GM19023 (cell line): ENCODE results near the gene SH3RF3.

Experiments used
- ATAC-seq: cut with Tn5 transposase; IDR thresholded peaks from one replicate; pipeline ENCODE4 v1.9.1; 2021; ENCODE audit warnings: mild to moderate bottlenecking, moderate library complexity; ENCODE audit not compliant: unreplicated experiment

Gene SH3RF3

DNA sequence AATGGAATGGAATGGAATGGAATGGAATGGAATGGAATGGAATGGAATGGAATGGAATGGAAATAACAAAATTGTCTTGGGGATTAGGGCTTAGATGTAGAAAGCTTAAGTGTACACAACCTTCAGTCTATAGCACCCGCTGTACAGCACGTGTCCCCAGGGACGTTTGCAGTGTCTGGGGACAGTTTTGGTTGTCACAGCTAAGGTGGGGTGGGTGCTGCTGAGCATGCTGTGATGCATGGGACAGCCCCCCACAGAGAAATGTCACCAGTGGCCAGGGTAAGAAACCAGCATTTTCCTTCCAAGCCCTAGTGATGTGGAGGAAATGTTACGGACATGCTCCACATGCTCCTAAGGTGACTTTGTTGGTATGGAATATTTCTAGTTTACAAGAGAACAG is 70.8 kb downstream of the SH3RF3 start:
- no peak for ATAC-seq

DNA sequence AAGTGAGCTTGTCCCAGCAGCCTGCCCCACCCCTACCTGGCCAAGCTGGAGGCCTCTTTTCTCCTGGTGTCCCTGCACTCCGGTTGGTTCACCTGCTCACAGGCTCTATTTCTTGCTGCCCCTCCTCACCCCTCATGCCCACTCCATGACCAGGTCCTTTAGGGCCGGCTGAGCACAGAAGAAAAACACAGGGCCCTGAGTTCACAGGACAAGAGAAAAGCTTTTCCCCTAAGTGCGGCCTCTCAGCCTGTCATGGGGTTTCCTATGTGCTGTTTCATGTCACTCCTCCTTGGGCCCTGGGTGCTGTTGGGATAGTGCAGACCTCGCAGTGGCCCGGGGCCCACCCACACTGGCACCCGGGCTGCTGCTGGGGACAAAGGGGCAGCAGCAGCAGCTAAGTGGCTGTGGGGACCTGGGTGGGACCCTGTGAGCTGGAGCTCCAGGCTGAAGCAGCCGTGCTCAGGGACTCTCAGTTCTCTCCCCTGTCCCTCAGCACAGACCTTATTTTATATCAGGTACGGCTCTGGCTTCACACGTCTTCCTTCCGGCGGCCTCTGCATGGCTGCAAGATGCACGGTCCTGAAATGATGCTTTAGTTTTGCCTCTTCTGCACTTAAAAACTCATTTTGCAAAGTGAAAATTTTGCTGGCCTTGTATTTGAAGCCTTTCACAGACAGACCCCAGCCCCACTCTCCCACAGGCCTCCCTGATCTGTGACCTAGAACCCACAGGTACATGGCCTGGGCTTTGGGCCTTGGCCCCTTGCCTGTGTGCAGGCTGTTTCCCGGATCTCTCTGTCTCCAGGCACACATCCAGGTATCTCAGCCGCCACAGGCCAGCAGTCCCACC is 71.8 kb downstream of the SH3RF3 start:
- no peak for ATAC-seq

DNA sequence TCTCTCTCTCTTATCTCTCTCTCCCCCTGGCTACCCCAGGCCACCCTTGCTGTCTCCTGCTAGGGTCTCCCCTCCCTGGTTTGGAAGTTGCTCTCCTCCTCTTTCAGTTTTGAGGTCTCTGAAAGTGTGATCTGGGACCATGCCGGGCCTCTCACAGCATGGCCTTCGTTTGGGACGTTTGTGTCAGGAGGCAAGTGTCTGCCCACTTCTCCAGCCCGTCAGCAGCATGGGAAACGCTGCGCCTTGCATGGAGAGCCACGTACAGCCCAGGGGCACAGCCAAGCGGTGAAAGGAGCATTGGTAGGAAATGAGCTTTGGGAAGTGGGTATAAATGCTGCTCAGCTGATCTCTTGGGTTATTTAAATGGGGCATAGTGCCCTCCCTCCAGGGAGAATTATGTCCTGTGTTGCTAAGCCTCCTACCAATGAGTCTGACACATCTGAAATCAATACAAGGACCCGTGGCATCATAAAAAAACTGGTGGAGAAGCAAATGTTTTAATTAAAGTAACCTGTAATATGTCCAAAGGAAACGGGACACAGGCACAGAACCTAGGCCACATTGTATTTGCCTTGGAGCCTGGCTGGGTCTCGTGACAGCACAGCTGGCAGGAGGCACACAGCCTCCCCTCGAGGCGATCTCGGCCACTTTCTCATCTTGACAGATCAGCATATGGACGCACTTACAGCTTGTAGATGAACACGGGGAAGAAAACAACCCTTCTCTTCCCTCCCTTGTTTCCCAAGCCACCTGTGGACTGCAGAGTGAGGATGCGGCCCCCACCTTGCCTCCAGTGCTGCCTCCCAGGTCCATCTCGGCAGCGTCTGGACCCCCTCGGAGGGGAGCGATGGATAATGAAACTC is 72.7 kb downstream of the SH3RF3 start:
- ATAC-seq, result no peak

DNA sequence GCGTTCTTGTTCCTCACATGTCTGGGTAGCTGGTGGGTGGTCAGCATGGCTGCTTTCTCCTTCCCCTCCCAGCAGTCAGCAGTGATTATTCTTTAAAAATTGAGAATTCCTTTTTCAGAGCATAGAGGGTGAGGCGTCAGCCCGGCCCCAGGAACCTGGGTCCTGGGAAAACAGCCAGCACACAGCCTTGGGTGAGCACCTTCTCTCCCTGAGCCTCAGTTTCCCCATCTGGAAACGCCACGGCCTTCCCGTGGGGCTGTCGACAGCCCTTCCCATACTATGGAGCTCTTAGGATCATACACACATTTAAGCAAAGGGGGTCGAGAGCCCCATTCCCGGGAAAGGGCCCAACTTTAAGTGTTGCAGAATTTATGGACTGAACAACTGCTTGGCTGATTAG is 73.5 kb downstream of the SH3RF3 start:
- no peak for ATAC-seq

DNA sequence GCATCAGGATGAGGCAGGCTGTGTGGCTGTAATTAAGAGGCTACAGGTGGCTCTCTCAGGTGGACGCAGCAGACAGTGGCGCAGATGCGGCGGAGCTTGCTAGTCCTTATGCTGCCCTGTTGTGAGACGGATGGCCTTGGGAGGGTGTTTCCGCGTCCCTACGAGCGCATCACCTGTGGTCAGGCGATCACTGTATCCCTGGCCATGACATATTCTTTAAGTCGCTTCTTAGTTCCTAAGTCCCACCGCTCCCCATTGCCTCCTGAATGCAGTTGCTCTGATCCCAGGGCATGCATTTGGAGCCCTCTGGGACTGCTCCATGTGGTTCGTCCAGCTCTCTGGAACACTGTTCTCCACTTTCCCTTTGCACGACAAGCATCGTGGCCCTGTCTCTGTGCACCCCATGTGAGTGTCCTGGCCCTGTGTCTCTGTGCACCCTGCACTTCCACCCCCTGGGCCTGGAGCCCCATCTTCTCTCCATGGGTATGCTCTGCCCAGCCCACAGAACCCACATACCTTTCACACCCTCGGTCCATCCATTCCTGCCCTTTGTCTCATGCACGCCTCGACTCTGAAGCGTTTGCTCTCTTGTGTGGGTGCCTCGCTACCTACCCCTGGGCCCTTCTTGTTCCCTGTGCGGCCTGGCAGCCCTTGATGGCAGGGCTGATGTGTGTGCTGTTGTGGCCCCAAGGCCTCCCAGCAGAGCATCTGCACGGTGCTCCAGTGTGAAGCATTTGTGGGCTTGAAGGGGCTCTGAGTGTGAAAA is 74.4 kb downstream of the SH3RF3 start:
- ATAC-seq, result no peak

DNA sequence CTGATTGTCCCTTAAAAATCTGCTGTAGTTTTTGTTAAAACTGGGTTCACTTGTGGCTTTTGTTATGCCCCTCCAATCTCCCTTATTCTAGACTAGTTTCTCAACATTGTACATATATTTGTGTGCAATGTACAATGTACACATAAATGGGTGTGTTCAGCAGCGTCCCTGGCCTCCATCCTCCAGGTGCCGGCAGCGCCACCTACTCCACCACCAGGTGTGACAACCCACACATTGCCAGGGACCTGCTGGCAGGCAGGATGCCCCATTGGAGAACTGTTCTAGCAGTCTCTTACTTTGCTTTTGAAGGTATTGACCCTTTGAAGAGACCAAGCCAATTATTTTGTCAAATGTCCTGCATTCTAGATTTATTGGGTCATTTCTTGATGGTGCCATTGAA is 75.4 kb downstream of the SH3RF3 start:
- ATAC-seq, result no peak

DNA sequence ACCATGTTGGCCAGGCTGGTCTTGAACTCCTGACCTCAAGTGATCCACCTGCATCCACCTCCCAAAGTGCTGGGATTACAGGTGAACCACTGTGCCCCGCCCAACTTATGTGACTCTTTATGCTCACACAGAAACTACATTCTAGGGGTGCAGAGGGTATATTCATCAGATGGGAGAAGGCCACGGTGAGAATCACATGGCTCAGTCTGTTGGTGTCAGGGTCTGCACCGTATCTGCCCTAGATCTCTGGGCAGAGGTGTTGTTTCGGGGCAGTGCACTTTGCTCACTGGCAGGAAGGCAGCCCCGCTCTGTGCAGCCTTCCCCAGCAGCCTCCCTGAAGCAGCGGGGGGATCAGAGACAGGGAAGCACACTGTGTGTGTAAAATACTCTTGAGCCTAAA is 76.4 kb downstream of the SH3RF3 start:
- no peak for ATAC-seq

DNA sequence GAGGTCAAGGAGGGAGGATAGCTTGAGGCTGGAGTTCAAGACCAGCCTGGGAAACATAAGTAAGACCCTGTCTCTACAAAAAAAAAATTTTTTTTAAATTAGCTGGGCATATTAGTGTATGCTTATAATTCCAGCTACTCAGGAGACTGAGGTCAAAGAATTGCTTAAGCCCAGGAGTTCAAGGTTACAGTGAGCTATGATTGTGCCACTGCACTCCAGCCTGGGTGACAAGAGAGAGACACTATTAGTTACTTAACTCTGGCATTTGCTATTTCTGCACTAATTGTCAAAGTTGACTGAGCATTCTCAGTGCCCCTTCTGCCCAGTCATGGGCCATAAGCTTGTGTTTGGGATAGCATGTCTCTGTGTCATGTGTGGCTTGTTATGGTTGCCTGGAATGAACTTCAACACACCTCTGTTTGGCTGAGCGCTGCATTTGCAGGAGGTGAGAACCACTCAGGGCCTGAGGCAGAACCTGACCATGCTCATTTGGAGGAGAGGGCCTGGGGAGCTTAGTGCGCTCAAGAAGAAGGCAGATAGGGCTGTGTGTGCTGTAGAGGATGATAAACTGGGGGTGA is 77.7 kb downstream of the SH3RF3 start:
- no peak for ATAC-seq

DNA sequence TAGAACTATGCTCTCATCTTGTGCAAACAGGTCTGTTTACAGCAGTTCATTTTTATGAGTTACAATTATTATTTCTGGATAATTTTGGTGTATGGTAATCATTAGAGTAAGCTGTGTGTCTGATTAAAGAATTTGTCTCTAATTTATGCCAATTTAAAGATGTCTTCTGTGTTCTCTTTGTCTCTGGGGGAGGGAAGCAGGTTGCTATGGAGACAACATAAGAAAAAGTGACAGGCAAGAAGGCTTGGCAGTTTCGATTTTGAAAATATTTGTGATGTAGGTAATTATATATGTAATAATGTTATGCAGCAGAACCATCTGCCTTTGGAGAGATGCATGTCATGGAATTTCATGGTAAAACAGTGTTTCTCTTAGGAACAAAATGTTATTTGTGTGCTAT is 78.2 kb downstream of the SH3RF3 start:
- ATAC-seq, result no peak

DNA sequence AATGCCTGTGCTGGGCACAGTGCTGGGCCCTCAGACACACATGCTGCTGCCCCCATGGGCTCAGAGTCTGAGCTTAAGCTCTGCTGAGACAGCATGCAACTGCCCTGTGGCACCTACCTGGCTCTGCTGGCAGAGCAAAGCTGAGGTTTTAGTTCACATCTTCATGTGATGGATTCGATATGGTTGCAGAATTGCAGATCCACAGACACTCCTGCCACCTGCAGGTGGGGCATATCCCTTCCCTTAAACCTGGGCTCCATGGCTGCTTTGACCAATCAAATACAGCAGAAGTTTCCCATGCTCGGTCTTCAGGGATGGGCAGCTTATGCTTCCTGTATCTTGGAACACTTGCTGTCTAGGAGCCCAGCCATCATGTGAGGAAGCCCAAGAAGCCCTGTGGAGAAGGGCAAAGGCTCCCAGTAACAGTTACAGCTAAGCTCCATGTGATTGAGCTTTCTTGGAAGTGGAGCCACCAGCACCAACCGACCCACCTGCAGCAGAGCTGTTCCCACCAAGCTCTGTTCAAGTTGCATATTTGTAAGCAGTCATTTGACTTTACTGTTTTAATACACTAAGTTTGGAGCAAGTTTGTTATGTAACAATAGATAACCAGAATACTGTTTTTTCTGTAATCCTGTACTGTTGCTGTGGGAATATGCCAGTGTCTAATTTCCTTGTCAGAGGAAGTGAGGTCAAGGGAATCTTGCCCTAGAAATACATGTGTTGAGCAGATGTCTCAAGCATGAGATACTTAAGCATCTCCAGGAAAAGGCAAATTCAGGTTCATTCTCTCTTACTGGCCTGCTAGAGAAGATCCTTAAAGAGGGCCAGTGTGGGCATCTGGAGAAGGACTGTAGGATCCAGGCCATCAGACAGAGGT is 79.3 kb downstream of the SH3RF3 start:
- no peak for ATAC-seq

DNA sequence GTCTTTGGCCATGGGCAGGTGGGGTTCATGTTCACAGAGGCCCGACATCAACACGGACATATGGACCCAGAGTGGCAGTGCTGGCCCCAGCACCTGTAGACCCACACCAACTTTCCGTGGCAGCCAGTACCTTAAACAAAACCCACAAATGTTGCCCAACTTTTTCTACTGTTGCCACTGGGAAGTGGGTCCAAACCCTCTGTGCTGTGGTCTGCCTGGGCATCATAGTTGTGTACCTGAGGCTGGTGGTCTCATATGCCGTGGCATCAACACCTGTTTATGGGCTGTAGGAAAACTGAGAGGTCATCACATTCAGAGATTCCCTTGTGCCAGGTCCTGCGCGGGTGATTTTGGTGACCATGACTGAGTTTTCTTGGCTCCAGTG is 79.9 kb downstream of the SH3RF3 start:
- ATAC-seq, result no peak

DNA sequence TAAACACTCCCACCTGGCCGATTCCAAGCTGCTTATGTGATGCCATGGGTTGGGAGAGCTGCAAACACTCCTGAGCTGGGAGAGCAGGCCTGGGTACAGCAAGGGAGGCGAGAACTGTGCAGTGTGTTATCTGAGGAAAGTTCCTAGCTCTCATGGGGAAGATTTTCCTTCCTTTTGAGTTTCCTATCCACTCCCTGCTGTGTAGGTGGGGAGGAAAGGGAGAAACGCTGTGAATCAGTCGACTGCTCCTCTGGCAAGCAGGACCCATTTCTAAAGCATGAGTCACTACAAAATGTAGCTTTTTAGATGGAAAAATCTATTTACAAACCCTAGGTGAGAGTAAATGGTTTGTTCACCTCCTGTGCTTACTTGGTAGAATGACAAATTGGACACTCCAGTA is 80.4 kb downstream of the SH3RF3 start:
- no peak for ATAC-seq

DNA sequence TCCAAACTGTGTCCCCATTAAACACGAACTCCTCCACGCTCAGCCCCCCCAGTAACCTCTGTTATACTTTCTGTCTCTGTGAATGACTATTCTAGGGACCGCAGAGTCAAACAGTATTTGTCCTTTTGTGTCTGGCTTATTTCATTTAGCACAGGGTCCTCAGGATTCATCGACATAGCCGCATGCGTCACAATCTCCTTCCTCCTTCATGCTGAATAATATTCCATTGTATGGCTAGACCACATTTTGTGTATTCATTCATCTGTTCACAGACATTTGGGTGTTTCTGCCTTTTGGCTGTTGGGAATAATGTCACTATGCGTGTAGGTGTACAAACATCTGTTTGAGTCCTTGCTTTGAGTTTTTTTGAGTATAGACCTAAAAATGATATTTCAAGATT is 80.9 kb downstream of the SH3RF3 start:
- ATAC-seq, result no peak

DNA sequence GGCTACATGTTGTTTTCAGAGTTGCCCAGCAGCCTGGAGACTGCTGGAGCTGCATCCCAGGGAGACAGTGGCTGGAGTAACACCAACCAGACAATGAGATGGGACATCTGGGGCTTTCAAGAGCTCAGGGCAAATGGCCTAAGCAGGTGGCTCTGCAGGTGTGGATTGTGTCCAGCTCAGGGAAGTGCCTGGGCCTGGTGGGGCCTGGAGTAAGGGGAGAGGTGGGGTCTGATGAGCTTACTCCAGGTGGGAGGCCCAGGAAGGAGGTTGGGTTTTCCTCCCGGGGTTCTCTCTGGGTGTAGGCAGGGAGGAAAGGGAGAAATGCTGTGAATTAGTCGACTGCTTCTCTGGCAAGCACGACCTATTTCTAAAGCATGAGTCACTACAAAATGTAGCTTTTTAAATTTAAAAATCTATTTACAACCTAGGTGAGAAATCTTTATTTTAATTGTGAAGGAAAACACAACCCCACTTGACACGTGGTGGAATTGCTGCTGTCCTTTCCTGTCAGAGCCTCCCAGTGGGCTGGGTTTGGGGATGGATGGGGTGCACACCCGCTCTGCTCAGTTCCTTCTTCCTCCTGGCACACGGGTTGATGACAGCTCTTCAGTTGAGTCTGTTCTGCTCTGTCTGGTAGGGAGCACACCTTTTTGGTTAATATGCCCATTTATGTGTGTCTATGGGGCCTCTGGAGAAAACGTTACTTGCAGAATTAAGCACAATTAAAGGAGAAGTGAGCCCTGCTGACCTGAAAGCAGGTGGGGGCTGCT is 81.6 kb downstream of the SH3RF3 start:
- ATAC-seq, result no peak

DNA sequence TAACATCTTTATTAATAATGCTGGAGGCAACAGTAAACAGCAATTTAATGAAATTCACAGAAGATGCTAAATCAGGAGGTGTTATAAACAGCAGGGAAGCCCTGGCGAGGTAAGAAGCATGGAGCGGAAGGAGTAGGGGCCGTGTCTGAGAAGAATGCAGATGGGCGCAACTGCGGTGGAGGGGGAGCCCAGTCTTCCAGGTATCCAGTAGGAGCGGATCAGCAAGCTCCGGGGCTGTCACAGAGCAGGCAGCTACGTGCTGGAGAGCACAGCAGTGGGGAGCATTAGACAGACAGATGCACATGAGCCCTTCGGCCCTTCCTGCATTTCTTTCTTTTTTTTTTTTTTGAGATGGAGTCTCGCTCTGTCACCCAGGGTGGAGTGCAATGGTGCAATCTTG is 82.3 kb downstream of the SH3RF3 start:
- no peak for ATAC-seq

DNA sequence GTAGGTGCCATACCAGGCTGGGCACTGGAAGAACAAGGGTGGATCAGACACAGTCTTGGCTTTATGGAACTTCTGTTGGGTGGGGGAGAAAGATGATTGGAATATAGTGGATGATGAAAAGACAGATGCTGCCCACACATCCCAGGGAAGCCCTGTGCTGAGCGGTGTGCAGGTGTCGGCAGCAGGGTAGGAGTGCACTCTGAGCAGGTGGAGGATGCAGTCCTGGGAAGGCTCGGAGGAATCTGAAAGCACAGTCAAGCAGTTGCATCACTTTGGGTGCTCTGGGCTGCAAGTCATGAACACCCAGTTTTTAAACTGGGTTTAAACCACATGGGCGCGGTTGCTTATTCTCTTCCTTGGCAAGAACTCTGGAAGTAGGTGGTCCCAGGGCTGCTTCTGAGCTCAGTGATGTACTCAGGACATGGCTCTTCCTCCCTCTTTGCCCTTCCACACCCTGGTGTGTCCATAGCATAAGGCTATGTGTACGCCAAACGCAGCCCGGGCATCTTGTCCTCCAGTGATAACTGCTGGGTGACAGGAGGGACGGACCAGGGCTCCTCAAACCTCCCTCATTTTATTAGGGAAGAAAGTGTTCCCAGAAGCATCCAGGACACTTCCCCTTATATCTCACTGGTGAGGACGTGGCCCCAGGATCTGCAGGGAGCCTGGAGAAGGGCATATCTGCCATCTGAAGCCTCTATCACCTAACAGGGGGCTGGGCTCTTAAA is 84.0 kb downstream of the SH3RF3 start:
- no peak for ATAC-seq

DNA sequence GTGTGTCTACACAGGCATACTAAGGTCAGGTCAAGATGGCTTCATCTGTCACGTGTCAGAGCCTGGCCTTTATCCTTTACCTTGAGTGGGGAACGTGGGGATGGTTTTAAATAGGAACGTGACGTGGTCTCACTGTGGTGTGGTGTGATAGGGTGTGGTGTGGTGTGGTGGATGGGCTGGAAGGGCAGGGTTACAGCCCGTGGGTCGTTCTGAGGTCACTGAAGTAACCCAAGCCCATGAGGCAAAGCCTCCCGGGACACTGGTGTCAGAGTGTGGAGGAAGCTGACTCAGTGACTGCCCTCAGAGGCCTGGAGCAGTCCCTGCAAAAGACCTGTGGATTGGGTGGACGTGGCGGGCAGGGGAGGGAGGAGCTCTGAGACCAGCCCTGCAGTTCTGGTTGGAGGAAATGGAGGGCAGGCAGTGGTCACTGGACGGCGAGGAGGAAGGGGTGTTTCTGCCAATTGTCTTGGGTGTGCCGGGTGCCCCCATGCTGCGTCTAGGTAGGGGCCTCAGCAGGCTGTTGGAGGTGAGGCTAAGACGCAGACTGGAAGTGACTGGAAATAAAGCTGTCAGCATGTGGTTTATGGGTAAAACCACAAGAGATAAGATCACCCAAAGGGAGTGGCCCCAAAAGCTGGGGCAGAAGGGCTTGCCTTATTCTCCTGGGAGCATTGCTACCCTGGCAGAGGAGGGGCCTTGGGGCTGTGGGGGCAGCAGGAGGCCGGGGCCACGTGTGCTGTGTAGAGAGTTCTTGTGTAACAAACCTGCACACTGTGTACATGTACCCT is 84.8 kb downstream of the SH3RF3 start:
- ATAC-seq, result peak; percentile 48
